GM21529 (cell line): ENCODE data around the gene TAGLN3.

Source experiments
- ATAC-seq: cut with Tn5 transposase; IDR thresholded peaks from one replicate; pipeline ENCODE4 v1.9.1; 2021; ENCODE audit not compliant: unreplicated experiment

Gene TAGLN3

DNA sequence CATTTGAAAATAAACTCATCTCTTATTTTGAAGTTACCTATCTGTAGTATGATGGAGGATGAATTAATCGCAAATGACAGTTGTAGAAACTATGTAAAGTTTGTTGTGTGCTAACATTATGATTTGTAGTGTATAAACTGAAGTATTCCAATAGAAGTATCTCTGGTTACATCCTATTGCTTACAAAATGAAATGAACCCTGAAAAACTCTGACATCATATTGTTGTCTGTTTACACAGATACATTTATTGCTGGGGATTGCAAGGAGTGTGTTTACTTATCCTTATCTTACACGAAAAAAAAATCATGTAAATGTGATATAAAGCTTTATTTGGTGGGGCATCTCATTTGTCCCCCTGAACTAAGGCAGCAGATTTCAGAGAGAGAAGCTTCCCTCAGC, 22.5 kb upstream of the TAGLN3 start:
- no peak for ATAC-seq

DNA sequence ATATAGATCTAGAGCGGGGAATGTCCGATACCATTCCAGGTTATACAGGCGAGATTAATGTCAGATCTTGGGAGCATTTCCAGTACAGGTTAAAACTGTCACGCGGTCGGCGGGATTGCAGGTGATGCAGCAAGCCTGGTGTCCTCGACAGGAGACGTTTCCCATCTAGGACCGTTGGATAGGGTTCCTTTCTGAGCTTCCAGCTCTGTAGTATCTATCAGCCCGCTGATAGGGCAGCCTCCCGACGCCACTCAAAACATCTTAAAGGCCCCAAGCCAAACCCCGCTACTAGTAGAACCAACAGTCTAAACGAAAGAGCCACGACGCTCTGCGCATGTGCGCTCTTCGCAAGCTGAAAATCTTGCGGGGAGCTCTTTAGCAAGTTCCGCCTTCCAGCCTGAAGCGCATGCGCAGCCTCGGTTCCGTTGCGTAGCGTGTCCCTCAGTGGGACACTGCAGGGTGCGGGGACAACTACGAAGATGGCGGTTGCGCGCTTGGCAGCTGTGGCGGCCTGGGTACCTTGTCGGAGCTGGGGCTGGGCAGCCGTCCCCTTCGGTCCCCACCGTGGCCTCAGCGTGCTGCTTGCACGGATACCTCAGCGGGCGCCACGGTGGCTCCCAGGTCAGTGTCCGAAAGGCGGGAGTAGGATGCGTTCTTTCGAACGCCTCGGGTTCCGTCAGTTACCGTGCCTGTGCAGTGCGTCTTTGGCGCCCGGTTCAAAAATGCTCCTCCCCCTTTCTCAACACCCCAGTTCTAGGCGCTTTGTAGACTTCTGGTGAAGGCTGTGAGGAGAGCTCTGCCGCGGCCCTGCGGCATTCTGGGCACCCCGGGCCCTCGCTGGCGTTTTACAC, 19.9 kb upstream of the TAGLN3 start, which contains the start of gene ABHD10:
ABHD10 (plus strand) TSS at position 444 of the 851 bp plus-strand sequence; CDS start at position 480, 36 bp downstream.
- peak; percentile 95 for ATAC-seq

- ATAC-seq: peak; percentile 33
Measured at GRCh38 chr3:111979434-111980038, 19.2 kb upstream of the TAGLN3 start.

DNA sequence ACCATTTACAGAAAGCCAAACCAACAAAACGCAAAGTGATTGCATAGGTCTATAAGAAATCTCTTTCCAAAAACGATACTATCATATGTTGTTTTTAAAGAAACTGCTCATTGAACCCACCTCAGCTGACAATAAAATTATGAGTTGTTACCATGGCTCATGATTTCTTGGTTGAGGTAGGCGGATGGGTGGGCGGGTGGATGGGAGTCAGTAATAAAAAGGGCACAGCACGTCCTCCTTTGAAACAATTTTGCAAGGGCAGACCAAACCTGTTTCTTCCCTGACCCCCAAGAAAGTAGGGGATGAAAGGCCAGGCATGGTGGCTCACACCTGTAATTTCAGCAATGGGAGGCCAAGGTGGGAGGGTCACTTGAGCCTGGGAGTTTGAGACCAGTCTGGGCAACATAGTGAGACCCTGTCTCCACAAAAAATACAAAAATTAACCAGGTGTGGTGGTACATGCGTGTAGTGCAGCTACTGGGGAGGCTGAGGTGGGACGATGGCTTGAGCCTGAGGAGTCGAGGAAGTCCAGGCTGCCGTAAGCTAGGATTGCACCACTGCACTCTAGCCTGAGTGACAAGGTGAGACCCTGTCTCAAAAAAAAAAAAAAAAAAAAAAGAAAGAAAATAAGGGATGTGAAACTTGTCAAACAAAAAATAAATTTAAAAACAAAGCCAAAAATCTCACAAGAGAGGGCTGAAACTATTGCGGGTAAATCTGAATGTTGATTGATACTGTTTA, 17.8 kb upstream of the TAGLN3 start:
- ATAC-seq: no peak

GRCh38 chr3:111981457-111981763, 17.3 kb upstream of the TAGLN3 start:
- ATAC-seq: no peak

GRCh38 chr3:111984636-111985298, 14.0 kb upstream of the TAGLN3 start:
- no peak for ATAC-seq

- no peak for ATAC-seq
Measured at GRCh38 chr3:111986800-111987199, 11.9 kb upstream of the TAGLN3 start.

- ATAC-seq: peak; percentile 96
Measured at GRCh38 chr3:111989061-111989678, 9.6 kb upstream of the TAGLN3 start.

GRCh38 chr3:111993038-111993437, 5.7 kb upstream of the TAGLN3 start:
- no peak for ATAC-seq

- no peak for ATAC-seq
Measured at GRCh38 chr3:111999484-112000324, 982 bp downstream of the TAGLN3 start.

DNA sequence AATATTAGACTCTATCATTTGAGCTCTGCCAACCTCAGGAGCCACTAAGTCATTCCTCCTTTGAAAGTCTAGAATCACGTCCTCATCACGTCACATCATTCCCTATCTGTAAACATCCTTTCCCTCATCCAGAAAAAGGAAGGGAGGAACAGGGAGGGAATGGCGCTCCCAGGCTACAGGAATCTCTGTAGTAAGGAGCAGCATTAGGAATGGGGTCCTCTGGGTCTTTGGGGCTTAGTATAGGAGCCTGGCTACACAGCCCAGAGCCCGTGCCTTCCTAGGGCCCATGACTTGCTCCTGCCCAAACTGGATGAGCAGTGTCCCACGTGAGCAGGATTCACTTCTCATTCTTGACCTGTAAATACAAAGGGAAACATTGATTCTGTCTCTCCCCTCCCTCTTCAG, 1.6 kb downstream of the TAGLN3 start:
- ATAC-seq: no peak

- no peak for ATAC-seq
Measured at GRCh38 chr3:112000966-112001365, 2.2 kb downstream of the TAGLN3 start.

- ATAC-seq: no peak
Measured at GRCh38 chr3:112001526-112001925, 2.8 kb downstream of the TAGLN3 start.

GRCh38 chr3:112002096-112002971, 3.6 kb downstream of the TAGLN3 start:
- ATAC-seq: no peak

- ATAC-seq: no peak
Measured at GRCh38 chr3:112003321-112004080, 4.8 kb downstream of the TAGLN3 start.

GRCh38 chr3:112004187-112004586, 5.5 kb downstream of the TAGLN3 start:
- ATAC-seq: no peak

DNA sequence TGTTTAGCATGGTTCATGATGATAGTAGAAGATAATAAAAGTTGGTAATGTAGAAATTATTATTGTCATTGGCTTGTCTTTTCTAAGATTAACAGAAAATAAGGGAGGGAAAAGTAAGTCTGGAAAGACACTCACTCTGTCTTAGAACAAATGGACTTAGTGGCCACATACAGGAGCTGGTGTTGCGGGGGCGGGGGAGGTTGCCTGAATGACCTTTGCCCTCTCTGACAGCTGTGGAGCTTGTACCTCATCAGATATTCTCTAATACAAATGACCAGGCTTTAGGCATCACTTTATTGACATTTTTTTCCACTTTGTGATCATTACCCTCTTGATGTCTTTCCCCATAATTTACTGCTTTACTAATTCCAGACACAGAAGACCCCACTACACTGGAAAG, 5.9 kb downstream of the TAGLN3 start:
- ATAC-seq: no peak

DNA sequence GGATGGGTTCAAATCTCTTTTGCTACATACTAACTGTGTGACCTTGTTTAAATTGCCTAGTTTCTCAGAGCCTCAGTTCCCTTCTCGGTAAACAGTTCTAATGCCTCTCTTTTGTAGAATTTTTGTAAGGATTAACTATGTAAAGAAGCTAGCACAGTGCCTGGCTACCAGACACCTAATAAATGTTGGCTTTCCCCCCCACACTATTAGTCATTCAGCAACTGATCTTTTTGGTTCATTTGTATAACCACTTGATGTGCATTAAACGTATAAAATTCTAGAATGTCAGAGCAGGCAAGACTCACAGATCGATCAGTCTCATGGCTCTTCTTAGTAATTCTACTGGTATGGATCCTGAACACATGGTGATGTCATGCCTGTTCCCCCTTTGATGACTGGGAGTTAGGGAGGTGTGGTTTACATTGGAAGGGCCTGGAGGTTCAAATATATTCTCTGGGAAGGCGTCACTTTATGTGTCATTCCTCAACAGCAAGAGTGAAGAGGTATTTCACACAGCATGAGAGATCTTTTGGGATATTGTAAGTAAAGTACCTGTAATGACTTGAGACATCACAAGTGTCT, 6.5 kb downstream of the TAGLN3 start:
- no peak for ATAC-seq
